ENCODE measurements around the gene ZBTB7C. TPM values are rescaled to one million over a fixed set of nuclear protein-coding genes. Genes with fewer than 3 reads are reported as not detected.

ZBTB7C gene
- total RNA-seq, 1 donor from 2014 or later = 0.81 TPM

DNA sequence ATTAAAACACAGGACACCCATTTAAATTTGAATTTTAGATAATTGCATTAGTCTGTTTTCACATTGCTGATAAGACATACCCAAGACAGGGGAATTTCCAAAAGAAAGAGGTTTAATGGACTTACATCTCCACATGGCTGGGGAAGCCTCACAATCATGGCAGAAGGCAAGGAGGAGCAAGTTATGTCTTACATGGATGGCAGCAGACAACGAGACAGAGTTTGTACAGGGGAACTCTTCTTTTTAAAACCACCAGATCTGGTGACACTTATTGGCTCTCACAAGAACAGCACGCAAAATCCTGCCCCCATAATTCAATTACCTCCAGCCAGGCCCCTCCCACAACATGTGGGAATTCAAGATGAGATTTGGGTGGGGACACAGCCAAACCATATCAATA lies 398.9 kb downstream of the ZBTB7C start:
- intact Hi-C loops (cut with micrococcal nuclease) = no loop called here

DNA sequence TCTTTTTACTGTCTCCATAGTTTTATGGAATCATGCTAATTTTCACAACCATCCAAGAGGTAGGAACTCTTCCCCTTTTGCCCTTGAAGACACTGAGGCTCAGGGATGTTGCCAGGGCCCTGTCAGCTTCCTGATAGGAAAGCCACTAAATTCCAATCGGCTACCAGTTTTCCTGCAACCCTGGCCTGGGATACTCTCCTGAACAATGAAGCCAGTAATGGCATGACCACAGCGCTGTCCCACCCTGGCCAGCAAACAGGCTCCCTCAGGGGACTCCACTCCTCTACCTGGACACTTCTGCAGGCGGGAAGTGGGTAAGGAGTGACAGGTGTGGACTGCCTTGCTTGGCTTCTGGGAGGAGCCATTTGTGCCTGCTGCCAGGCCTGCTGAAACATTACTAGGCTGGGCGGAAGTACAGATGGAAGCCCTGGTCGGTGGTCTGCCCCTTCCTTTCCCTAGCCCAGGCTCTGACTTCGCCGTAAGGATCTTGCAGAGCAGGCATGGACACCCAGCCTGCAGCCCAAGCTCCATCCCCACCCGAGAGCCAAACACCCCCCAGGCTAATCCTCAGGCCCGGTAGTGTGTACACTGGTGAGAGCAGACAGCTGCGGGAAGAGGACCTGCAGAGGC lies 400.0 kb downstream of the ZBTB7C start:
- intact Hi-C loops (cut with micrococcal nuclease) = no loop called here

DNA sequence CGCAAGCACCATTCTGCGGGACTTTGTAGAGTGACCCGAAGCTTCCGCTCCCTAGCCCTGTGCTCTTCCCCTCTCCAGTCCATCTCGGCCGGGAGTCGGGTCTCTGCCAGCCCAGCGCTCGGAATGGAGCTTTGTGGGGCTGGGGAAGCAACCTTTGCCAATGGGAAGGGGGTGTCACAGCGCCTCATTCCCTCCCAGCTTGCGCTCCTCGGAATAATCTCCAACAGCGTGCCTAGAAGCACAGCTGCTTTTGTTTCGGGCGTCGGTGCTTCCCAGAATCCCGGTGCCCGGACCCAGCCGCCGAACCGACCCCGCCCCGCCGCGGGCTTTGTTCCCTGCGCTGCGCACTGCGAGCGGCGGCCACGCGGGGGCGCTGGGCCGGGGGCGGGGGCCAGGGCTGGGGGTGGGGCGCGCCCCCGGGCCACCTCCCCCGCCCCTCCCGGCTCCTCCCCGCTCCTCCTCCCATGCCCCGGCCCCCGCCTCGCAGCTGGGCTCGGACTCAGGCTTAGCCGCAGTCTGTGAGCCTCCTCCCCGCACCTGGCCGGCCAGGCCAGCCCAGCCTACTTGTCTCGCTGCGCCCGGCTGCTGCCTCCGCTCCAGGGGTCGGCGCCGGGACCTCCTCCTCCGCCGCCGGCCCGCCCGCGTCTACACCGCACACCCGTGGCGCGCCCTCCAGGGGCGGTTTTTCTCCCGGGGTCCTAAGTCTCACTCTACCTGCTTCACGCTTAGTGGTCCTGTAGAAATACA lies 401.1 kb downstream of the ZBTB7C start:
- intact Hi-C loops (cut with micrococcal nuclease) = loop anchor here (1.0 kb wide), 3 partner anchors 77 to 236 kb away; no protein-coding TSS in a partner anchor

DNA sequence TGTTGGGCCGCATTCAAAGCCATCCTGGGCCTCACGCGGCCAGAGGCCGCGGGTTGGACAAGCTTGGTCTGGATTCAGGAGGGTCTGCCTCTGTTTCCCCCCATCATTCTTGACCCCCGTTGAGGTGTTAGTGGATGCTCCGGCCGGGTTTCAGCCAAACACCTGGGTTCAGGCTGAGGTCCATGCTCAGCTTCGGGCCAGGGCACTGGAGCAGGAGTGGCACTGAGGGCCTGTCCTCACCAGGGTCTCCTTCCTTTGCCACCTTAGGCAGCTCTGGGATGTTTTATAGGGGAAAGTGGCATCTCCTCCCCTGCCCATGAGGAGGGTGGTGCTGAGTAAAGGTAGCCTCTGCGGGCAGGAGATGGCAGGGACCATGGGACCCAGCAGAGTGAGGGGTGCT lies 401.8 kb downstream of the ZBTB7C start:
- intact Hi-C loops (cut with micrococcal nuclease) = no loop called here

DNA sequence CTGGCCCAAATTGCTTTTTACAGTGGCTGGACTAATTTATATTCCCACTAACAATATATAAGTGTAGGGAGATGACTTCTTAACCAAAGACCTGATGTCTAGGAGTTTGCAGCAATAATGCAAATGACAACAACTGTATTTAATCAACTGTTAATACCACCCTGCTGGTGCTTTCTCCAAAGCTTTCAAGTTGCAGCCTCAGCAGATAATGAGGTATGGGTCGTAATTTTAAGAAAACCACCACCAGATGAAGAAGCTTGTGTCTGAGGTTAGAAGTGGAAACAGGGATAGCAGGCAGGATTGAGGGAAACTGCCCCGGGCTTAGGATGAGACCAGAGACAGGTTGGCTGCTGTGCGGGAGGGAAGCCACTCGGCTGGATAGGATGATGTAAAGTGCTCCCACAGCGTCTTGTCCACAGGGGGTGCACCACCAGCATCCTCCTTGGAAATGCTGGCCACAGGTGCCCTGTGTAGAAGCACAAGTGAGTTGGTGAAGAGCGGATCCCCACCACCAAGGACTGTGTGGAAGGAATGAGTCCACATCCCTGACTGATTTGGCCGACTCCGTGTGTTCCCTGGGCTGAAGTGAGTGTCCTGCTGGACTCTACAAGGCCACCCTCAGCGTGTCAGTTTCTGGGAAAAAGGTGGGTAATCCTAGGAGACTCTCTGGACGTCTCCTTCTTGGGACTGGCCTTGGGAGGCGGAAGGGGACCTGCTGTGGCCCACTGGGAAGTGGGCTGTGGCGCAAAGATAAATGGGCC lies 402.6 kb downstream of the ZBTB7C start:
- intact Hi-C loops (cut with micrococcal nuclease) = no loop called here

DNA sequence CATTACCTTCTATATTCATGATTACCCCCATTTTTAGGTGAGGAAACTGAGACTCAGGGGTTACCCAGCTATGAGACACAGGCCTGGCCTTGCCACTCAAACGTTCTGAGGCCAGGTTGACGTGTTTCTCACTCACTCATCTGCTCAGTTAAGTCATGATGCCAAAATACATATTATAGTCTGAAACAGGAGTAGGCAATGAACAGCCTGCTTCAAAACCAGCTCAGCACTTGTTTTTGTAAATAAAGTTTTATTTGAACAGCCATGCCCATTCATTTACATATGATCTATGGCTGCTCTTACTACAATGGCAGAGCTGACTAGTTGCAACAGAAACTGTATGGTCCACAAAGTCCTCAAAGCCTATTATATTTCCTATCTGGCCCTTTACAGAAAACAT lies 404.6 kb downstream of the ZBTB7C start:
- intact Hi-C loops (cut with micrococcal nuclease) = no loop called here

DNA sequence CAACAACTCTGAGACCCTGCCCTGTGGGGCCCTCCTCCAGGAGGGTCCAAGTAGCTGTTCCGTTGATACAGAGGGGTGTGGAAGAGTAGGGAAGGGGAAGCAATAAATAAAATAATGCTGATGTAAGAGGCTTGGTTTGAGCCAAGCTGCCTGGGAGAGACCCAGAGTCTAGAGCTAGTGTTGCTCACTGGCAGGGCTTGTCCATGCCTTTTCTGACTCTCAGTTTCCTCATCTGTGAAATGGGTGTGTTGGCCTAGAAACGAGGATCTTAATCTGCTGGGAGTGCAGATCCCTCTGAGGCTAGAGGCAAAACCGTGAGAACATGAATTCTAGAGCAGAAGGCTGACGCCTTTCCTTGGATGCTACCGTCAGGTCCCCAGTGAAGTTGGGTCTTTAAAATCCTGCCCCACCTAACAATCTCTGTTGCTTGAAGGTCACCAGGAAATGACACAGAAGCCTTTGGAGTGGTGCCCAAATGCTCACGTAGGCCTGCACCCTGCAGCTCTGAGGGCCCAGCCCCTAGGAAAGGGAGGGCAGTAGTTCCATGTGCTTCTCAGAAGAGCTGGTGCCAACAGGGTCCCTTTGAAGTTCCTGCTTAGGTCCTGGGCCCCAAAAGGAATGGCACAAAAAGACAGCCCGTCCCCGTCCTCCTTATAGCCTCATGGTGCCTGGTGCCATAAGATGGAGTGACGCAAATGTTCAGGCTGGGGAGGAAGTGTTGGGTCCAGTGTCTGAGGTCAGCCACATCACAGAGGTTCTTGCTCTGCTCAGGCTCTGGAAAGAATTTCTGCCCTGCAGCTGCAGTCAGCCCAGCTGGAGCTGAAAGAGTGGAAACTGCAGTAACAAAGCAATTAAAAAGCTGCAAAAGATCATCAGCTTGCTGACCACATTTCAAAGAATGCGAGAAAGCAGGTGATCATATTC lies 405.5 kb downstream of the ZBTB7C start:
- intact Hi-C loops (cut with micrococcal nuclease) = no loop called here

DNA sequence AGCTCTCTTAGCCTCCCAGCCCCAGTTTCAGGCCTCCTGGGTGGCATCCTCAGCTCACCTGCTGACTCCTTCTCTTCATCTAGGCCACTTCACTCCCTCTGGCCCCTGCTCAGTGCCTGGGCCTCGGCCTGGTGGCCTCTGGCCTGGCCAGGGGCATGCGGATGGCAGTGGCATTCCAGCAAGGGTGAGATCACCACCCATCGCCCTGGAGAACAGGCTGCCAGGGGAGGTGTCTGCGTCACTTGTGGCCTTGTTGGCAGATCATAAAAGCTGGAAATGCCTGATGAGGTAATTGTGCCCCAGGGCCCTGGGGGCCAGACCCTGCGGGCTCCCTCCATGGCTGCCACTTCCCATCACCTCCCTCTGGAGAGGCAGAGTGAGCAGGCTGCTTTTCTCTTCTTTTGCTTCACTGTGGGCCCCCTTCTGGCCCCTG lies 406.2 kb downstream of the ZBTB7C start:
- intact Hi-C loops (cut with micrococcal nuclease) = no loop called here

DNA sequence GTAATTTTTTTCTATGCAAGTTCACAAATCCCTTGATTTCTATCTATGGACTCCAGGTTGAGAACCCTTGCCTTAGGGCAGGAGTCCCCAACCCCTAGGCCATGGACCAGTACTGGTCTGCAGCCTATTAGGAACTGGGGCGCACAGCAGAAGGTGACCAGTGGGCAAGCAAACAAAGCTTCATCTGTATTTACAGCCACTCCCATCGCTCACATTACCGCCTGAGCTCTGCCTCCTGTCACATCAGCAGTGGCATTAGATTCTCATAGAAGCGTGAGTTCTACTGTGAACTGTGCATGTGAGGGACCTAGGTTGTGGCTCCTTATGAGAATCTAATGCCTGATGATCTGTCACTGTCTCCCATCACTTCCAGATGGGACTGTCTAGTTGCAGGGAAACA lies 408.5 kb downstream of the ZBTB7C start:
- intact Hi-C loops (cut with micrococcal nuclease) = no loop called here

DNA sequence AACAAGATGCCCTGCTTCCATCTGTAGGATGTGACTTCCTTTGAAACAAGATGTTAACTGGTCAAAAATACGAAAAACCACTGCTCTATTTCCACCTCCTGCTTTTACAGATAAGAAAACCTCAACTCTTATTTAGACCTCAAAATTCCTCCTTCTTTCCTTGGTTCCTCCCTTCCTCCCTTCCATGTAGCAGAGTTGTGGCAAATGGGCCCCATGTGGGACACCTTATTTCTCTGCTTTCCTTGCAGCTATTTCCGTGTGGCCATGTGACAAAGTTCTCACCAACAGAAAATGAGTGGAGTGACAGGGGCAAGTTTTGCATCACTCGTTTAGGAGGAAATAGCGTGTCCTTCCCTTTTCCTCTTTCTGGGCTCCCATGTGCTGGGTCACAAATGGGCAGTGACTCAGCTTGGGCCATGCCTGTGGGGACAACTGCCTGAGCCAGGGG lies 409.4 kb downstream of the ZBTB7C start:
- intact Hi-C loops (cut with micrococcal nuclease) = loop anchor here (5.0 kb wide), 1 partner anchor 133 kb away; no protein-coding TSS in a partner anchor

DNA sequence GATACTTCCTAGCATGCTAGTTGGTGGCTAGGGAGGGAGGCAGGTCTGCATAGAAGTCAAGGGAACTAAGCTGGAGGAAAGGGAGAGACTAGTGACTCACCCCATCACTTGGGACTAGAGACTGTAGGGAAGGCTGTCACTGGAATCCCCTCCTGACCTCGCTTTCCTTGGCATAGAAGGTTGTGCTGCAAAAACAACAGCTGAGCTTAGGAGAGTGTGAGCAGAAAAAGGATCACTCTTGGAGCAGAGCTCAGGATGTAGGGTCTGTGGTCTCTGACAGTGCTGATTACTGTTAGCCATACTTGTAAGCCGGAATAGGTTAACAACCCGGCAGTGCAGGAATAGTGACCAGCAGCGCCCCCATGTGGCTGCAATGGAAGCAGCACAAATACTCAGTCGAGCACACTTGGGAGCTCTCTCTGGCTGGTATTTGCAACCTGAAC lies 411.8 kb downstream of the ZBTB7C start:
- intact Hi-C loops (cut with micrococcal nuclease) = loop anchor here (1.0 to 5.0 kb wide), 2 partner anchors 130 to 225 kb away; no protein-coding TSS in a partner anchor

DNA sequence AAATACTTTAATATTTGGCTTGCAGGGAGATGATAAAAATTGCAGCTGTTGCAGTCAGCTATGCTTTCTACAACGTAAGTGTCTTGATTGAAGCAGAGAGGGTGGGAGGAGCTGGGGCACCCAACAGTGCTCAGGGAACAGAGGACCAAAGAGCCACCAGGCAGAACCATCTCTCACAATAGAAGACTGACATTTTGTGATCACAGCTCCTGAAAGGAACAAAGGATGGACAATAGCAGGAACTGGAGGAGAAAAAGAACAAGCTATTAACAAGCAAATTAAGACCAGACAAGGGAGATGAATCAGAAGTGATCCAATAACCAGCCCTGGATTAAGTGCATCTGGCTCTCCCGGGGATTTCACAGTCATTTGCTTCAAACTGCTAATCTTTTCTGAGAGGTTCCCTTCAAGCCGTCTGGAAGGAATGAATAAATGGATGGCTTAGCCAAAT lies 413.1 kb downstream of the ZBTB7C start:
- intact Hi-C loops (cut with micrococcal nuclease) = loop anchor here (5.0 kb wide), 1 partner anchor 129 kb away; no protein-coding TSS in a partner anchor

DNA sequence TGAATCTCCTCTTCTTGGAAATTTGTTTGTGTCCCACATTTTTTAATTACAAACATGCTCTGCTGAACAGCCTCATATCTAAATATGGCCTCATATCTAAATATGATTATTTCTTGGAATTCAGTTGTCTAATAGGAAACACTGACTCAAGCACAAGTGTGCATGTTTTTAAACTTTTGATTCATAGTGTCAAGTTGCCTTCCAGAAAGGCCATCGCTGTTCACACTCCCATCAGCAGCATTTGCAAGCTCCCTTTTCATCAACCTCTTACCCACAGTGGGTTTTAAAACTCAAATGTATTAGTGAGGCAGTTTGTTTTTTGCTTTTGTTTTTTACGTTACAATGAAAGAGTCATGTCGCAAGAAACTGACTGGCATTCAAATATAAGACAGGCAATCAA lies 413.5 kb downstream of the ZBTB7C start:
- intact Hi-C loops (cut with micrococcal nuclease) = loop anchor here (5.0 kb wide), 1 partner anchor 128 kb away; no protein-coding TSS in a partner anchor

DNA sequence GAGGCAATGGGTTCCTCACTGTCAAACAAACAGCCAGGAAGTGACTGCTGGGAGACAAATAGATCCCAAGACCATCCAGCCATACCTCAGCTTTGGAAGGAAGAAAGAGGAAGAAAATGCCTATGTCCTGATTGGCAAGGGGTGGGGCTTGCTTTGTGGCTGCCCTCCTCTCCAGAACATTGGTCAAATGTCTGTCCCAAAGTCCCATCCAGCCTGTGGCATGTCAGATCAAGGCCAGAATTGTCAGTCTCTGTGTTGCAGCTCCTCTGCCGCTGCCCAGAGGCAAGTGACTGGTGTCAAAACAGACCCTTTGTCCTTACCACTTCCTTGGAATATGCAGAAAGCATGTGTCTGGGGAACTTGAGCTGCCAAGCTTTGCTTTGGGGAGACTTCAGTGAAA lies 415.8 kb downstream of the ZBTB7C start:
- intact Hi-C loops (cut with micrococcal nuclease) = no loop called here

DNA sequence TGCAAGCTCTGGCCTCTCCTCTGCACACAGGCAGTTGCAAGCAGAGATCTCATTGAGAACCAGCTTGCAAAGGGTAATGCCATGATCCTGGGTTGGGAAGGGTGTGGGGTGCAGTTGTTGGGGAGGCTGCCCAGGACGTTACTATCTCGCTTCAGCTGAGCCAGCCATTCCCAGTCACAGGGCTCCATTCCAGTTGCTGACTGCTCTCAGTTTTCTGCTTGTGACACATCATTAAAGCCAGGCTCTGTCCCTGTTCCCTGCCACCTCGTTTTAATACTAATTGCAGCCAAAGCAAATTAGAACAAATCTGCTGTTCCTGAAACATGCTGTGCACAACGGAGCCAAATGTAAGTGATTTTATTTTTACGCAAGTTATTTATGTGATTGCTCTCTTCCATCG lies 416.2 kb downstream of the ZBTB7C start:
- intact Hi-C loops (cut with micrococcal nuclease) = no loop called here

DNA sequence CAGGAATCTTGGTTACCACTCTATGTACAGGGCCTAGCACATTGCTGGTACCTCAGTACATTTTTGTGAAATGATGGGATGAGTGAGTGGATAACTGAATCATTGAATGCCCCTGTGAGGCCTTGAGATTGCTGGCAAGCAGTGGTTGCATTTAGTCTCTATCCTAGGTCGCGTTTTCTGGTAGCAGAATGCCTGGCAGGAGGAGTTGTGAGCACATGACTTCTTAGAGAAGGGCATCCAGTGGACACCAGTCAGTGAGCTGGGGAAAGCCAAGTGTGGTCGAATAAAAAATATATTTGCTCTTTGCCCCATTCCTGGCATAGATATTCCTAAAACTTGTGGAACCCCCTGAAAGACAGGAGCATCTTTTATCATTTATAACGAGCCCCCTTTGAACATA lies 416.9 kb downstream of the ZBTB7C start:
- intact Hi-C loops (cut with micrococcal nuclease) = no loop called here

DNA sequence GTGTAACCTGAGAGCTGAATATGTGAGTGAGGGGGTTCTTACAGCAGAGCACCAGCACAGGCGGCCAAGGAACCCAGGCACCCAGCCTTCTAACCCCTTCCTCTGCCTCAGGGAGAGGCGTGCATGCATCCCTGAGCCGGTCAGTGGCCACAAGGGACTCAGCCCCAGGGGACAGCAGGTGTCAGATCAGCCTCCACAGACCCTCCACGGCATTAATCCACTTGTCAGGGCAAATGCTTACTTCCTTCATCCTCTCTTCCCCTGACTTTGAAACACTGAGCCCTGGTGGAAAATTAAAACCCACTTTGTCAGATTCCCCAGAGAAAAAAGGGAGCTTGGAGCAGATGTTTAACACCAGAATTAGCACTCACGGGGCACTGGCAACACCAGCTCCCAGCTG lies 418.2 kb downstream of the ZBTB7C start:
- intact Hi-C loops (cut with micrococcal nuclease) = no loop called here

DNA sequence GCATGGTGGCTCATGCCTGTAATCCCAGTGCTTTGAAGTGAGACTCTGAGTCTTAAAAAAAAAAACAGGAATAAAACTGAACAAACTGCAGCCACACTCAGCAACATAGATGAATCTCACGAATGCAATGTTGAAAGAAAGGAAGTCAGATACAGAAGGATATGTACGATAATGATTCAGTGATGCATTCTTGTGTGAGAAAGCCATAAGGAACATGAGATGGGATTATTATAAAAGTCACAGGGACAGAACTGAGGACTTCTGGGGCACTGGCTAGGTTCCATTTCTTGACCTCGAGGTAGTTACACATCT lies 421.8 kb downstream of the ZBTB7C start:
- intact Hi-C loops (cut with micrococcal nuclease) = no loop called here

DNA sequence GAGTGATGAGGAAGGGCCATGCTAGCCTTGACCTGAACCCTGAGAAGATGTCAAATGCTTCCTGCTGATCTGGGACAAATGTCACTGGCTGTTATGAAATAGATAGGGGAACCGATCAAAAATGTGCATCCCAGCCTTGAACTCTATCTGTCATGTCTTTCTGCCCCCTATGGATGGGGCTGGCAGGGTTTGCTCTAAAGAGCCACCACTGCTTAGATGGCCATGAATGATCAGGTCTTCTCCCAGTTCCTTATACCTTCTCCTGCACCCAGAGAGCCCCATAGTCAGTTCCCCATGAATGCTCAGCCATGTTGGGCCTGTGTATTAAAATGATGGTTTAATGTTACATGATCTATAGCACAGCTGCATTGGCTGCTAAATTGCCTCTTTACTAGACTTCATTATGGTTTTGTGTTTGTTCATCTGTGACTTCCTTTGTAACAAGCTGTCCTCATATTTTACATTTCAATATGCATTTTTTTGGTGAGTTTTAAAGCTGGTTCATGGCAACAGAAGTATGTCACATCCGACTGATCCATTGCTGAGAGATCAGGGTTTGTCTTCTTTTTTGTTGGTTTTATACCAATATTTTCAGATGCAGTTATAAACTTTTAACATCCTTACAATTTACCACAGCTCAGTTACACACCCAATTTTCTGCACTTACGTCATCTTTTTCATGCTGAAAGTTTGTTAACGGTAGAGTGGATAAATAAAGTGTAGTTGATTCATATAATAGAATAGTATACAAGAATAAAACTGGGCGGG lies 422.4 kb downstream of the ZBTB7C start:
- intact Hi-C loops (cut with micrococcal nuclease) = no loop called here

DNA sequence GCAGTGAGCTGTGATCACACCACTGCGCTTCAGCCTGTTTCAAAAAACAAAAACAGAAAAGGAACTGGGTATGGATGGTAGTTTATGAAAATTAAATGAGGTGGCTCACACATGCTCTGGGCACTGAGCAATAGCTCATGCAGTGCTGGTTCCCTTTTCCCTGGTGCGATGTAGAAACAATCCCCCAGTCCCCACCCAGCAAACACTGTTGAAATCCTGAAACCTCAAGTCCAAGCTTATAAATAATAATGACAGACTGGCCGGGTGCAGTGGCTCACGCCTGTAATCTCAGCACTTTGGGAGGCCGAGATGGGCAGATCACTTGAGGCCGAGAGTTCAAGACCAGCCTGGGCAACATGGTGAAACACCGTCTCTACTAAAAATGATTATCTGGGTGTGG lies 423.3 kb downstream of the ZBTB7C start:
- intact Hi-C loops (cut with micrococcal nuclease) = no loop called here

Measured in T-helper 1 cell treated with Interleukin-12 subunit alpha and Interleukin-12 subunit beta and Interleukin-4 antibody, amounts not matched to agents 30 ng/mL and 1 ng/mL, for 36 hours (primary cell).